Hepatocyte (in vitro differentiated cells): Measurements from ENCODE around the gene SRPK2. TPM values are rescaled to one million over a fixed set of nuclear protein-coding genes. Genes with fewer than 3 reads are reported as not detected.

ENCODE experiments used
- DNase-seq: peaks from one replicate; pipeline ENCODE4 v3.0.0-alpha.2; 2016; ENCODE audit warnings: low spot score
- H2AFZ ChIP-seq: fragments of 200-600 bp; sonication (generic); 2 replicates; pipeline ENCODE4 v1.6.0; 2016; ENCODE audit warnings: antibody characterized with exemption, mild to moderate bottlenecking
- H3K27ac ChIP-seq: fragments of 200-600 bp; sonication (generic); 2 replicates; pipeline ENCODE4 v1.5.1; 2016; ENCODE audit warnings: mild to moderate bottlenecking
- H3K27me3 ChIP-seq: fragments of 200-600 bp; sonication (generic); 2 replicates; pipeline ENCODE4 v1.6.1; 2016
- H3K36me3 ChIP-seq: fragments of 200-600 bp; sonication (generic); replicated peaks from 2 replicates; pipeline ENCODE4 v1.5.1; 2016; ENCODE audit warnings: low read depth; ENCODE audit not compliant: insufficient read depth
- H3K4me1 ChIP-seq: fragments of 200-600 bp; sonication (generic); 2 replicates; pipeline ENCODE4 v1.5.1; 2016; ENCODE audit warnings: mild to moderate bottlenecking, moderate library complexity; ENCODE audit not compliant: insufficient read depth
- H3K4me2 ChIP-seq: fragments of 200-600 bp; sonication (generic); 2 replicates; pipeline ENCODE4 v1.6.0; 2016
- H3K4me3 ChIP-seq: fragments of 200-600 bp; sonication (generic); 2 replicates; pipeline ENCODE4 v1.5.1; 2016; ENCODE audit warnings: mild to moderate bottlenecking
- H3K79me2 ChIP-seq: fragments of 200-600 bp; sonication (generic); 2 replicates; pipeline ENCODE4 v1.6.0; 2017; ENCODE audit warnings: mild to moderate bottlenecking
- H3K9me2 ChIP-seq: fragments of 200-600 bp; sonication (generic); replicated peaks from 2 replicates; pipeline ENCODE4 v1.6.0; 2017; ENCODE audit warnings: mild to moderate bottlenecking; ENCODE audit not compliant: insufficient read depth
- H3K9me3 ChIP-seq: fragments of 200-600 bp; sonication (generic); 2 replicates; pipeline ENCODE4 v1.5.1; 2016; ENCODE audit warnings: low read depth, mild to moderate bottlenecking
- H4K20me1 ChIP-seq: fragments of 200-600 bp; sonication (generic); 2 replicates; pipeline ENCODE4 v1.6.0; 2016; ENCODE audit warnings: mild to moderate bottlenecking; ENCODE audit not compliant: insufficient read depth, poor library complexity, severe bottlenecking
- EZH2 ChIP-seq: fragments of 200-600 bp; sonication (generic); IDR thresholded peaks from 2 replicates; pipeline ENCODE4 v1.6.1; 2016; ENCODE audit warnings: antibody characterized with exemption, mild to moderate bottlenecking, borderline replicate concordance
- EZH2phosphoT487 ChIP-seq: fragments of 200-600 bp; sonication (generic); IDR thresholded peaks from one replicate; pipeline ENCODE4 v1.6.1; 2018; ENCODE audit warnings: antibody characterized with exemption, mild to moderate bottlenecking, low read depth, moderate library complexity; ENCODE audit not compliant: unreplicated experiment, severe bottlenecking
- WGBS: methylation state at CpG from one replicate; pipeline ENCODE4 v1.1.6; 2016; ENCODE audit warnings: low lambda C conversion rate; ENCODE audit errors: missing lambda C conversion rate; 5-methylcytosine and 5-hydroxymethylcytosine counted together
- polyA plus RNA-seq: library from polyadenylated mRNA; unstranded; fragments of >200 nt; fragmentation: Nextera tagmentation; extraction: Ambion mirVana; gene quantifications from 2 replicates; pipeline ENCODE4 v1.2.1, GENCODE V29; 2016
- total RNA-seq: library from RNA; depleted of rRNA; stranded (reverse); fragments of >200 nt; gene quantifications from 2 replicates; pipeline ENCODE4 v1.2.3, GENCODE V29; 2014
- TF ChIP-seq, protein P1 (sequence below): fragments of 200-600 bp; sonication (generic); IDR thresholded peaks from 2 replicates; pipeline ENCODE4 v1.5.1; 2016; ENCODE audit warnings: antibody characterized with exemption, mild to moderate bottlenecking; ENCODE audit not compliant: poor library complexity

The SRPK2 gene
- total and polyA plus RNA-seq, 2 experiments from 2014 or later = 41.4 to 46.1 TPM

DNA sequence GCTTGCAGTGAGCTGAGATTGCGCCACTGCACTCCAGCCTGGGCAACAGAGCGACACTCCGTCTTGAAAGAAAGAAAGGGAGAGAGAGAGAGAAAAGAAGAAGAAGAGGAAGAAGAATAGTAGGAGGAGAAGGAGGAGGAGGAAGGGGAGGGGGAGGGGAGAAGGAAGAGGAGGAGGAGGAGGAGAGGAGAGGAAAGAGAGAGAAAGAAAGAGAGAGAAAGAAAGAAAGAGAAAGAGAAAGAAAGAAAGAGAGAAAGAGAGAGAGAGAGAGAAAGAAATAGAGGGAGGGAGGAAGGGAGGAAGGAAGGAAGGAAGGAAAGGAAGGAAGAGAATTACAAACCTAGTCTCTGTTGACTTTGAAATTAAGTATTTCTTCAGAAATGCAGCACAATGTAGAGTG is 7.8 kb upstream of the SRPK2 start:
- no peak overlapping the region for H2AFZ ChIP-seq

DNA sequence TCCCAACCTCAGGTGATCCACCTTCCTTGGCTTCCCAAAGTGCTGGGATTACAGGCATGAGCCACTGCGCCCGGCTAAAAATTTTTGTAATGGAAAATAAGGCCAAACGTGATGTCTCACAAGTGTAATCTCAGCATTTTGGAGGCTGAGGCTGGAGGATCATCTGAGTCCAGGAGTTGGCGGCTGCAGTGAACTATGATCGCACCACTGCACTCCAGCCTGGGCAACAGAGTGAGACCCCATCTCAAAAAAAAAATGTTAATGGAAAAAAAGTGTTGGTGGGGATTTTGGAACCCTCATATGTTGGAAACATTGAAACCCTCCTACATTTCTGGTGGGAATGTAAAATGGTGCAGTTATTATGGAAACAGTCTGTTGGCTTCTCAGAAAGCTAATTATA is 2.7 kb upstream of the SRPK2 start:
- no peak overlapping the region for H2AFZ ChIP-seq
- no peak overlapping the region for H3K27ac ChIP-seq
- TF ChIP-seq, protein P1, sequence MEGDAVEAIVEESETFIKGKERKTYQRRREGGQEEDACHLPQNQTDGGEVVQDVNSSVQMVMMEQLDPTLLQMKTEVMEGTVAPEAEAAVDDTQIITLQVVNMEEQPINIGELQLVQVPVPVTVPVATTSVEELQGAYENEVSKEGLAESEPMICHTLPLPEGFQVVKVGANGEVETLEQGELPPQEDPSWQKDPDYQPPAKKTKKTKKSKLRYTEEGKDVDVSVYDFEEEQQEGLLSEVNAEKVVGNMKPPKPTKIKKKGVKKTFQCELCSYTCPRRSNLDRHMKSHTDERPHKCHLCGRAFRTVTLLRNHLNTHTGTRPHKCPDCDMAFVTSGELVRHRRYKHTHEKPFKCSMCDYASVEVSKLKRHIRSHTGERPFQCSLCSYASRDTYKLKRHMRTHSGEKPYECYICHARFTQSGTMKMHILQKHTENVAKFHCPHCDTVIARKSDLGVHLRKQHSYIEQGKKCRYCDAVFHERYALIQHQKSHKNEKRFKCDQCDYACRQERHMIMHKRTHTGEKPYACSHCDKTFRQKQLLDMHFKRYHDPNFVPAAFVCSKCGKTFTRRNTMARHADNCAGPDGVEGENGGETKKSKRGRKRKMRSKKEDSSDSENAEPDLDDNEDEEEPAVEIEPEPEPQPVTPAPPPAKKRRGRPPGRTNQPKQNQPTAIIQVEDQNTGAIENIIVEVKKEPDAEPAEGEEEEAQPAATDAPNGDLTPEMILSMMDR = no peak
- TF ChIP-seq EZH2phosphoT487 (no peak), EZH2 (no peak)
- H3K4me3 ChIP-seq = no peak overlapping the region
- no peak overlapping the region for H3K4me2 ChIP-seq
- H3K27me3 ChIP-seq = no peaks in the 10 kb centered on the region
- H3K79me2 ChIP-seq = peaks cover 14% of the 10 kb centered on the region
- DNase-seq = no peak
- whole genome bisulfite sequencing = 97% methylated on average over 5 of the region's 5 CpGs
- no peaks in the 10 kb centered on the region for H3K9me3 ChIP-seq
- H3K36me3 ChIP-seq = no peaks in the 10 kb centered on the region
- peaks cover 10% of the 10 kb centered on the region for H3K4me1 ChIP-seq
- H3K9me2 ChIP-seq = no peaks in the 10 kb centered on the region
- peaks cover 9% of the 10 kb centered on the region for H4K20me1 ChIP-seq

More for the DNA sequence above, 7.8 kb upstream of the SRPK2 start:
- 66% methylated on average over 3 of the region's 3 CpGs for WGBS
- no peak overlapping the region for H3K4me3 ChIP-seq
- no peaks in the 10 kb centered on the region for H3K79me2 ChIP-seq
- no peak overlapping the region for H3K27ac ChIP-seq
- no peak overlapping the region for H3K4me2 ChIP-seq
- no peaks in the 10 kb centered on the region for H3K9me2 ChIP-seq
- H3K36me3 ChIP-seq = no peaks in the 10 kb centered on the region
- no peaks in the 10 kb centered on the region for H3K4me1 ChIP-seq
- no peak for DNase-seq
- H4K20me1 ChIP-seq = no peaks in the 10 kb centered on the region
- no peaks in the 10 kb centered on the region for H3K27me3 ChIP-seq
- TF ChIP-seq EZH2phosphoT487 (no peak), EZH2 (no peak)
- TF ChIP-seq, protein P1 = no peak
- H3K9me3 ChIP-seq = no peaks in the 10 kb centered on the region

DNA sequence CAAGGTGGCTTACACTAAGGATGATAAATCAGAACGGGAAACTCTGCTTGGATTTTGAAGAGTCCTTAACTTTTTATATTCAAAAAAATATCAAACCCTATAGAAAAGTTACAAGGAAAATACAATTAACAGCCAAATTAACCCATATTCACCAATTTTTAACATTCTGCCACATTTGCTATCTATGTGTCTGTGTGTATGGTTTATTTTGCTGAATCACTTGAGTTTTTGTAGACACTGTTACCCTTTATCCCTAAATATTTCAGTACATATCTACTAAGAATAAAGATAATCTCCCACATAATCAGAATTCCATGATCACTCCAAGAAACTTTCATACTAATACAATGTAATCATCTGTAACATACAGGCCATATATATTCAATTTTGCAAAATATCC is 1.2 kb upstream of the SRPK2 start:
- no peak overlapping the region for H2AFZ ChIP-seq
- no peaks in the 10 kb centered on the region for H3K36me3 ChIP-seq
- no peak overlapping the region for H3K27ac ChIP-seq
- peaks cover 10% of the 10 kb centered on the region for H3K4me1 ChIP-seq
- peaks cover 27% of the 10 kb centered on the region for H3K79me2 ChIP-seq
- 79% methylated on average over 1 of the region's 1 CpG for WGBS
- H3K4me3 ChIP-seq = no peak overlapping the region
- no peaks in the 10 kb centered on the region for H3K9me3 ChIP-seq
- H4K20me1 ChIP-seq = peaks cover 9% of the 10 kb centered on the region
- no peak overlapping the region for H3K4me2 ChIP-seq
- DNase-seq = no peak
- H3K27me3 ChIP-seq = no peaks in the 10 kb centered on the region
- no peaks in the 10 kb centered on the region for H3K9me2 ChIP-seq
- TF ChIP-seq, protein P1 = no peak
- no peak for TF ChIP-seq EZH2
- TF ChIP-seq EZH2phosphoT487 = no peak
